LNCaP clone FGC (cell line): ENCODE results near the gene RBM19.
"Not testable (repeated sequence)": the region's sequence is repeated elsewhere in the genome, so short reads cannot be mapped to it uniquely, and the experiment has no call there.

ENCODE experiments used
- DNase-seq: peaks from one replicate; pipeline ENCODE4 v3.0.0-alpha.2; 2011; ENCODE audit warnings: low read depth
- H3K4me3 ChIP-seq: 2 replicates; pipeline ENCODE4 v1.5.1; 2011; ENCODE audit warnings: mild to moderate bottlenecking, low read depth, low read length, control low read depth
- CTCF ChIP-seq: IDR thresholded peaks from 2 replicates; pipeline ENCODE4 v1.5.1; 2012; ENCODE audit warnings: mild to moderate bottlenecking; ENCODE audit not compliant: control insufficient read depth, insufficient read depth; ENCODE audit errors: extremely low read depth

Gene RBM19

GRCh38 chr12:113996026-113996425 lies 29.9 kb upstream of the RBM19 start:
- no peak overlapping the region for H3K4me3 ChIP-seq
- no peak for DNase-seq
- TF ChIP-seq CTCF = no peak

GRCh38 chr12:113994051-113994450 lies 27.9 kb upstream of the RBM19 start:
- DNase-seq = no peak
- no peak for TF ChIP-seq CTCF
- H3K4me3 ChIP-seq = no peak overlapping the region

GRCh38 chr12:113992751-113993150 lies 26.6 kb upstream of the RBM19 start:
- DNase-seq, H3K4me3 ChIP-seq: not testable (repeated sequence)

- no peak overlapping the region for H3K4me3 ChIP-seq
- no peak for DNase-seq
- no peak for TF ChIP-seq CTCF
Measured at GRCh38 chr12:113991224-113992044, 25.3 kb upstream of the RBM19 start.

GRCh38 chr12:113990250-113991223 lies 24.4 kb upstream of the RBM19 start:
- no peak for DNase-seq
- TF ChIP-seq CTCF = no peak

GRCh38 chr12:113988976-113989375 lies 22.9 kb upstream of the RBM19 start:
- TF ChIP-seq CTCF = no peak
- no peak overlapping the region for H3K4me3 ChIP-seq
- DNase-seq = no peak

More at GRCh38 chr12:113990250-113991223, 24.4 kb upstream of the RBM19 start:
- no peak overlapping the region for H3K4me3 ChIP-seq

GRCh38 chr12:113988064-113988451 lies 21.9 kb upstream of the RBM19 start:
- H3K4me3 ChIP-seq = no peak overlapping the region
- TF ChIP-seq CTCF = no peak
- DNase-seq = no peak
